Measurements from ENCODE around the gene GPR156. TPM values are rescaled to one million over a fixed set of nuclear protein-coding genes. Genes with fewer than 3 reads are reported as not detected.

GPR156 gene
- total RNA-seq, 1 experiment from 2014 or later, result 3.1 TPM

- no TSS peak for BruUV-seq (replicated peaks)
- TF ChIP-seq CTCF (IDR thresholded peaks at IDR 0.05; ENCODE audit: insufficient read depth in 1 of 2, low read depth in 1 of 2, low read length in 1 of 2, severe bottlenecking in 1 of 2, unreplicated experiment in 1 of 2), result no peak
- Mint-ChIP-seq H3K4me3 (ENCODE audit: unreplicated experiment) (no peak overlapping the region), H3K36me3 (ENCODE audit: insufficient read depth, unreplicated experiment) (peaks cover 8% of the 10 kb centered on the region), H3K4me1 (ENCODE audit: low read depth, unreplicated experiment) (peaks cover 46% of the 10 kb centered on the region), H3K9me3 (ENCODE audit: unreplicated experiment) (peaks cover 7% of the 10 kb centered on the region), H3K27me3 (ENCODE audit: insufficient read depth, unreplicated experiment) (no peaks in the 10 kb centered on the region), H3K27ac (ENCODE audit: unreplicated experiment) (no peak overlapping the region)
- intact Hi-C loops (cut with micrococcal nuclease; ENCODE audit: unreplicated experiment), result no loop called here
- Histone ChIP-seq H3K27me3 (replicated peaks; ENCODE audit: control insufficient read depth, insufficient read depth, low read length) (no peaks in the 10 kb centered on the region), H3K36me3 (ENCODE audit: control insufficient read depth, insufficient read depth, low read length) (no peaks in the 10 kb centered on the region; the same call in 1 of the 2 replicates), H3K4me1 (peaks cover 37% of the 10 kb centered on the region), H3K9me3 (peaks cover 4% of the 10 kb centered on the region; the same call in 1 of the 2 replicates), H3K4me3 (ENCODE audit: low read depth, low read length) (no peak overlapping the region)
- POLR2A ChIA-PET, result no interaction called here
- CTCF ChIA-PET, result no interaction called here
- DNase-seq, result no peak
These were observed 142.8 kb downstream of the GPR156 start for GRCh38 chr3:120142236-120142635.

GRCh38 chr3:120140098-120140742 is 144.8 kb downstream of the GPR156 start:
- no peak for TF ChIP-seq CTCF (IDR thresholded peaks at IDR 0.05; ENCODE audit: insufficient read depth in 1 of 2, low read depth in 1 of 2, low read length in 1 of 2, severe bottlenecking in 1 of 2, unreplicated experiment in 1 of 2)
- Mint-ChIP-seq H3K27ac (ENCODE audit: unreplicated experiment) (no peak overlapping the region), H3K4me1 (ENCODE audit: low read depth, unreplicated experiment) (peaks cover 31% of the 10 kb centered on the region), H3K36me3 (ENCODE audit: insufficient read depth, unreplicated experiment) (peaks cover 6% of the 10 kb centered on the region), H3K27me3 (ENCODE audit: insufficient read depth, unreplicated experiment) (no peaks in the 10 kb centered on the region), H3K4me3 (ENCODE audit: unreplicated experiment) (no peak overlapping the region), H3K9me3 (ENCODE audit: unreplicated experiment) (peaks cover 7% of the 10 kb centered on the region)
- no TSS peak for BruUV-seq (replicated peaks)
- no peak for DNase-seq
- Histone ChIP-seq H3K9me3 (peaks cover 4% of the 10 kb centered on the region; the same call in 1 of the 2 replicates), H3K4me3 (ENCODE audit: low read depth, low read length) (no peak overlapping the region), H3K36me3 (ENCODE audit: control insufficient read depth, insufficient read depth, low read length) (no peaks in the 10 kb centered on the region), H3K27me3 (replicated peaks; ENCODE audit: control insufficient read depth, insufficient read depth, low read length) (no peaks in the 10 kb centered on the region), H3K4me1 (peaks cover 22% of the 10 kb centered on the region)
- POLR2A ChIA-PET, result no interaction called here
- CTCF ChIA-PET, result no interaction called here
- intact Hi-C loops (cut with micrococcal nuclease; ENCODE audit: unreplicated experiment), result no loop called here

- intact Hi-C loops (cut with micrococcal nuclease; ENCODE audit: unreplicated experiment), result no loop called here
- Mint-ChIP-seq H3K27ac (ENCODE audit: unreplicated experiment) (no peak overlapping the region), H3K36me3 (ENCODE audit: insufficient read depth, unreplicated experiment) (peaks cover under 1% of the 10 kb centered on the region), H3K27me3 (ENCODE audit: insufficient read depth, unreplicated experiment) (no peaks in the 10 kb centered on the region), H3K4me3 (ENCODE audit: unreplicated experiment) (no peak overlapping the region), H3K9me3 (ENCODE audit: unreplicated experiment) (peaks cover 7% of the 10 kb centered on the region), H3K4me1 (ENCODE audit: low read depth, unreplicated experiment) (peaks cover 25% of the 10 kb centered on the region)
- peaks cover 12% of the 10 kb centered on the region for H3K4me1 ChIP-seq
- H3K9me3 ChIP-seq, result no peaks in the 10 kb centered on the region
- no peaks in the 10 kb centered on the region for H3K27me3 ChIP-seq (replicated peaks; ENCODE audit: control insufficient read depth, insufficient read depth, low read length)
- no peak for TF ChIP-seq CTCF (IDR thresholded peaks at IDR 0.05; ENCODE audit: insufficient read depth in 1 of 2, low read depth in 1 of 2, low read length in 1 of 2, severe bottlenecking in 1 of 2, unreplicated experiment in 1 of 2)
- no peak for DNase-seq
- no peaks in the 10 kb centered on the region for H3K36me3 ChIP-seq (ENCODE audit: control insufficient read depth, insufficient read depth, low read length)
- H3K4me3 ChIP-seq (ENCODE audit: low read depth, low read length), result no peak overlapping the region
- no TSS peak for BruUV-seq (replicated peaks)
- CTCF ChIA-PET, result no interaction called here
- POLR2A ChIA-PET, result interaction anchor here (0.5 to 0.7 kb wide), 2 partner anchors 25 to 41 kb away, joined by 3 to 4 read pairs; no protein-coding TSS in a partner anchor
These were observed 145.9 kb downstream of the GPR156 start for GRCh38 chr3:120139140-120139539.
